GM12891 (cell line): ENCODE results near the gene CSPG4.

Experiments used
- POLR2A ChIP-seq: IDR thresholded peaks from 2 replicates; pipeline ENCODE4 v1.6.1; 2011; ENCODE audit warnings: low read depth, low read length, control low read depth
- POLR2AphosphoS5 ChIP-seq: IDR thresholded peaks from 2 replicates; pipeline ENCODE4 v1.6.1; 2011; ENCODE audit warnings: low read depth, low read length, control low read depth
- POU2F2 ChIP-seq: IDR thresholded peaks from 2 replicates; pipeline ENCODE4 v1.6.1; 2011; ENCODE audit warnings: low read depth, mild to moderate bottlenecking, control low read depth, low read length, moderate library complexity
- SPI1 ChIP-seq: IDR thresholded peaks from 2 replicates; pipeline ENCODE4 v1.6.1; 2011; ENCODE audit warnings: low read depth, low read length, control low read depth
- TAF1 ChIP-seq: IDR thresholded peaks from 2 replicates; pipeline ENCODE4 v1.6.1; 2011; ENCODE audit warnings: low read depth, low read length, control low read depth

DNA sequence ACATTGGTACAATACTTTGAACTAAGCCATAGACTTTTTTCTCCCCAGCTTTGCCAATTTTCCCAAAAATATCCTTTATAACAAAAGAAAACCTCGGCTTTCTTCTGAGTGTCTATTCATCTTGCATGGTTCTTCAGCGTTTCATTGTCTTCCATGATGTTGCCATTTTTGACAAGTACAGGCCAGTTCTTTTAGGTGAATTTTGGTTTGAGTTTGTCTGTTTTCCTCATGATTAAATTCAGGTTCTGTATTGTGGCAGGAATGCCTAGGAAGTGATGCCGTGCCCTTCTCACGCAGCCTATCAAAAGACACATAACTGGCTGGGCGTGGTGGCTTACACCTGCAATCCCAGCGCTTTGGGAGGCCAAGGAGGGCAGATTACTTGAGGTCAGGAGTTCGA lies 7.6 kb upstream of the CSPG4 start:
- TF ChIP-seq POLR2AphosphoS5 (no peak), TAF1 (no peak), POLR2A (no peak), SPI1 (no peak), POU2F2 (no peak)
